NCI-H345 (cell line): ENCODE results near the gene S100A6.
A peak's percentile ranks its signal among the peaks of the same experiment; 100 is the strongest.
"Not testable (repeated sequence)": the region's sequence is repeated elsewhere in the genome, so short reads cannot be mapped to it uniquely, and the experiment has no call there.

ENCODE experiments used
- DNase-seq: peaks from one replicate; lab custom pipeline; 2025; lab: John Stamatoyannopoulos, UW

S100A6 gene

GRCh38 chr1:153531638-153532037, 4.2 kb downstream of the S100A6 start:
- DNase-seq = no peak

GRCh38 chr1:153527683-153528040, 8.1 kb downstream of the S100A6 start:
- DNase-seq = no peak

- peak; percentile 33 for DNase-seq
Measured at GRCh38 chr1:153527023-153527682, 8.6 kb downstream of the S100A6 start.

- peak; percentile 95 for DNase-seq
Measured at GRCh38 chr1:153526132-153526543, 9.7 kb downstream of the S100A6 start.

- no peak for DNase-seq
Measured at GRCh38 chr1:153525088-153525728, 10.6 kb downstream of the S100A6 start.

- not testable (repeated sequence) for DNase-seq
Measured at GRCh38 chr1:153522353-153523048, 13.3 kb downstream of the S100A6 start.

GRCh38 chr1:153521808-153522207, 14.0 kb downstream of the S100A6 start:
- DNase-seq = not testable (repeated sequence)

GRCh38 chr1:153520818-153521476, 14.8 kb downstream of the S100A6 start:
- DNase-seq = no peak

GRCh38 chr1:153520137-153520691, 15.6 kb downstream of the S100A6 start:
- not testable (repeated sequence) for DNase-seq

GRCh38 chr1:153519242-153519641, 16.5 kb downstream of the S100A6 start:
- DNase-seq = no peak

- DNase-seq = peak; percentile 69
Measured at GRCh38 chr1:153515504-153516394, 20.0 kb downstream of the S100A6 start.

GRCh38 chr1:153513666-153514065, 22.1 kb downstream of the S100A6 start:
- no peak for DNase-seq

GRCh38 chr1:153513023-153513422, 22.8 kb downstream of the S100A6 start:
- DNase-seq = peak; percentile 35

GRCh38 chr1:153510984-153511410, 24.8 kb downstream of the S100A6 start:
- peak; percentile 88 for DNase-seq

GRCh38 chr1:153509729-153510354, 25.9 kb downstream of the S100A6 start:
- DNase-seq = peak; percentile 78

GRCh38 chr1:153509036-153509435, 26.8 kb downstream of the S100A6 start:
- DNase-seq = no peak

GRCh38 chr1:153507926-153508583, 27.7 kb downstream of the S100A6 start:
- DNase-seq = no peak

- no peak for DNase-seq
Measured at GRCh38 chr1:153506831-153507413, 28.9 kb downstream of the S100A6 start.

- DNase-seq = no peak
Measured at GRCh38 chr1:153506386-153506785, 29.4 kb downstream of the S100A6 start.

- no peak for DNase-seq
Measured at GRCh38 chr1:153505576-153505975, 30.2 kb downstream of the S100A6 start.
